IPS-18a (cell line): ENCODE data around the gene DCANP1.

Source experiments
- H3K27ac ChIP-seq: one replicate; pipeline ENCODE4 v1.5.1; 2013; ENCODE audit warnings: low read length
- H3K27me3 ChIP-seq: one replicate; pipeline ENCODE4 v1.6.1; 2013; ENCODE audit warnings: mild to moderate bottlenecking, low read length; ENCODE audit not compliant: control insufficient read depth, insufficient read depth
- H3K36me3 ChIP-seq: one replicate; pipeline ENCODE4 v1.6.1; 2013; ENCODE audit warnings: low read depth, low read length; ENCODE audit not compliant: control insufficient read depth
- H3K4me1 ChIP-seq: one replicate; pipeline ENCODE4 v1.6.1; 2013; ENCODE audit warnings: low read depth, low read length; ENCODE audit not compliant: control insufficient read depth
- H3K4me3 ChIP-seq: one replicate; pipeline ENCODE4 v1.5.1; 2013; ENCODE audit warnings: low read length
- H3K9ac ChIP-seq: one replicate; pipeline ENCODE4 v1.6.1; 2013; ENCODE audit warnings: mild to moderate bottlenecking, low read length, moderate library complexity
- H3K9me3 ChIP-seq: one replicate; pipeline ENCODE4 v1.6.1; 2013; ENCODE audit warnings: low read depth, low read length; ENCODE audit not compliant: control insufficient read depth

DCANP1 gene

DNA sequence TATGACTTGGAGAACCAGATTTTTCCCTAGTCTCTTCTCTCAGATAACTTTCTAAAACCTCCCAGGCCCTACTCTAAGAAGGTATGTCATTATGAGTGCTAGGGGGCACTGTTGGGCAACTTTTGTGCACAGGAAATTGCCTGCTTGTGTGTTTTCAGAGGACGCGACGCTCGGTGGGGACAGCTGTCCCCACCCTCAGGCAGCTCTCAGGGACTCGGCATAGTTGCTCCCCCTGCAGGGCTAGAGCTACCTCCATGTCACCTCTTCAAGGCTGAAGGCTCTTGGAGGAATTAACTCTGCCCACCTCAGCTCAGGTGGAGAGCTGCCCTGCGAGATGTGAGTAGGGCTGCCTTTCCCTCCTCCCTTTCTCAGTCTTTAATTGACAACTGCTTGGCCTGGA is 15.2 kb upstream of the DCANP1 start:
- Histone ChIP-seq H3K36me3 (no peaks in the 10 kb centered on the region), H3K27ac (no peak overlapping the region), H3K27me3 (peaks cover 65% of the 10 kb centered on the region), H3K9ac (no peak overlapping the region), H3K9me3 (no peaks in the 10 kb centered on the region), H3K4me1 (peaks cover 3% of the 10 kb centered on the region), H3K4me3 (no peak overlapping the region)

DNA sequence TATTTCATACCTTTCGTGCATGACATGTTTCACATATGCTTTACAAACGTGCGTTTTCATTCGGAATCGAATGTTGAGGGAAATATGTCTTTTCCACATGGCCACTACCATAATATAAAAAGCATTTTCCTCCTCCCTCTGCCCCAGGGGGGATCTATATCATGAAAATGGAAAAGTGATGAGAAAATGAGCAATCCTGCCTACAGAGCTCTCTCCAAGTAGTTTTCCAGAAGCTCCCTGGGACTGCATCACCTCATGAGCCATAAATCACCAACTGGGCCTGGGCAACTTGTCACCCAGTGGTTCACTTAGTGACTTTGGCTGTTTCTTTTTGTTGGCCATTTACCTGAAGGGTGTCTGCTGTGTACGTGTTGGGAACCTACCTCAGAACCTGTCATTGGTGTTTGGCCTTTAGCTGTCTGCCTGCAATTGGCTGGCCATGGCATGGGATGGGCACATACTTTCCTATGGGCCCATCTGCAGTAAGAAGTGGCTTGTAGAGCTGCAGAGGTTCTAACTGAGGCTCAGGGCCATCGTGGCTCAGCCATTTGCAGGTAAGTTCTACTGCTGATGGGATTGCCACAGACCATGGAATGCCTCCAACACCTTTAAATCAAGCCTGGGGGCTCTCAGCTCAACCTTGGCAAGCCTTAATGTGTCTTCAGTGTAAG is 14.5 kb upstream of the DCANP1 start:
- Histone ChIP-seq H3K9ac (no peak overlapping the region), H3K36me3 (no peaks in the 10 kb centered on the region), H3K27ac (no peak overlapping the region), H3K9me3 (no peaks in the 10 kb centered on the region), H3K4me1 (peaks cover 3% of the 10 kb centered on the region), H3K4me3 (no peak overlapping the region), H3K27me3 (peaks cover 64% of the 10 kb centered on the region)

GRCh38 chr5:135460246-135461033 is 13.3 kb upstream of the DCANP1 start:
- Histone ChIP-seq H3K9me3 (no peaks in the 10 kb centered on the region), H3K9ac (no peak overlapping the region), H3K36me3 (no peaks in the 10 kb centered on the region), H3K27ac (no peak overlapping the region), H3K27me3 (peaks cover 58% of the 10 kb centered on the region), H3K4me3 (no peak overlapping the region), H3K4me1 (no peaks in the 10 kb centered on the region)

- Histone ChIP-seq H3K36me3 (no peaks in the 10 kb centered on the region), H3K9me3 (no peaks in the 10 kb centered on the region), H3K4me3 (no peak overlapping the region), H3K27me3 (peaks cover 43% of the 10 kb centered on the region), H3K9ac (no peak overlapping the region), H3K4me1 (no peaks in the 10 kb centered on the region), H3K27ac (no peak overlapping the region)
These were observed 11.8 kb upstream of the DCANP1 start for GRCh38 chr5:135458921-135459331.

DNA sequence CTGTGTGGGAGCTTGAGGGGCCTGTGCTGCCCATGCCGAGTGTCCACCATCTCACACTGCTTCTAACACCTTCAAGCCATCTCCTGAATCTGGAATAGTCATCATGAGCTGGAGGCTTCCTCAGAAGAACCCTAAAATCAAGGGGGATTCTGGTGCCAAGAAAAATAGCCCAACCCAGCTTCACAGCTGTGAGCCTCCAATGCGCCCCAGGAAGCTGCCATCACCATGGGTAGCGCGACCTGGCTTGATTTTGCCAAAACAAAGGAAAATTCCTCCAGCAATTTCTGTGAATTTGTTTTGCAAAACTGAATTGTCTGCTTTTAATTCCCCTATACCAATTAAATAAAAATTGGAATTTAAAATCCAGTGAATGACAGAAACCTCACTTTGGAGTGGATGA is 11.2 kb upstream of the DCANP1 start:
- Histone ChIP-seq H3K9me3 (no peaks in the 10 kb centered on the region), H3K9ac (no peak overlapping the region), H3K36me3 (no peaks in the 10 kb centered on the region), H3K27ac (no peak overlapping the region), H3K4me3 (no peak overlapping the region), H3K27me3 (peaks cover 38% of the 10 kb centered on the region), H3K4me1 (no peaks in the 10 kb centered on the region)

GRCh38 chr5:135457424-135458071 is 10.4 kb upstream of the DCANP1 start:
- Histone ChIP-seq H3K9me3 (no peaks in the 10 kb centered on the region), H3K4me3 (no peak overlapping the region), H3K36me3 (no peaks in the 10 kb centered on the region), H3K9ac (no peak overlapping the region), H3K27me3 (peaks cover 30% of the 10 kb centered on the region), H3K27ac (no peak overlapping the region), H3K4me1 (no peaks in the 10 kb centered on the region)

DNA sequence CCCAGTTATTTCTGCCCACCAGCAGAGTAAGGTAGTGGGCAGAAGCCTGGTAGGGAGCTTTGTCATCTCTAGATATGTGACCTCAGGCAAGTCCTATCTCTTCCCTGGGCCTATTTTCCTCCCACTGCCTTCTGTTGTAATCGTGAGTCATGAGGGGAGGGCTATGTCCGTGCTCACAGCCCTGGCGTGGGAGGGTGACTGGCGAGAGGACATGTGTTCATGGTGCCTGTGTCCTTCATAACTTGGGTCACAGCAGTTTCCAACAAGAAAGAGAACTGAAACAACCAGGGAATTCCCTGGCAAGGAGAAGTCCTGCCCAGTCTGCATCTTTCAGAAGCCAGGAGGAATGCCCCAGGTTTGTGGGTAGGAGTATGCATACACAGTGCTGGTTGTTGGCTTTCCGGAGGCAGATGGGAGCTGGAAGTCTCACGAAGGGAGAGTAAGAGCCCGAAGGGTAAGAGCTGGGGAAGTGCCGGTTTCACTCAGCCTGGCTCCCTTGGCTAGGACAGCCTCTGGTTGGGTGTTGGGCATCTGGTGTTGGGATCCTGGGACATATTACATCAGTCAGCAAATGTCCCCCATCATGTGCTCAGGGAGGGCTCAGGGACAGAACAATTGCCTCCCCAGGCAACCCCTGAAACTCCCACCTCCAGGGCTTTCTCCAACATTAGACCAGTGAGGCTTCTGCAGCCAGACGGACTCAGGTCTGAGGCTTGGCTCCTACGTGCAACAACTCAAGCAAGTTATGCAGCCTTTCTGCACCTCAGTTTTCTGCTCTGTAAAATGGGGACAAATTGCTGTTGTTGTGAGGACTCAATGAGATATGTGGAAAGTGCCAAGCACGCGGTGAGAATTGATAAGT is 9.3 kb upstream of the DCANP1 start:
- H3K27me3 ChIP-seq = peaks cover 24% of the 10 kb centered on the region
- H3K27ac ChIP-seq = no peak overlapping the region
- no peak overlapping the region for H3K9ac ChIP-seq
- no peak overlapping the region for H3K4me3 ChIP-seq
- no peaks in the 10 kb centered on the region for H3K36me3 ChIP-seq
- H3K9me3 ChIP-seq = no peaks in the 10 kb centered on the region
- H3K4me1 ChIP-seq = no peaks in the 10 kb centered on the region

- H3K4me1 ChIP-seq = no peaks in the 10 kb centered on the region
- H3K4me3 ChIP-seq = no peak overlapping the region
- H3K9me3 ChIP-seq = no peaks in the 10 kb centered on the region
- H3K9ac ChIP-seq = no peak overlapping the region
- no peaks in the 10 kb centered on the region for H3K36me3 ChIP-seq
- no peak overlapping the region for H3K27ac ChIP-seq
- H3K27me3 ChIP-seq = peaks cover 24% of the 10 kb centered on the region
These were observed 8.7 kb upstream of the DCANP1 start for GRCh38 chr5:135455876-135456237.

DNA sequence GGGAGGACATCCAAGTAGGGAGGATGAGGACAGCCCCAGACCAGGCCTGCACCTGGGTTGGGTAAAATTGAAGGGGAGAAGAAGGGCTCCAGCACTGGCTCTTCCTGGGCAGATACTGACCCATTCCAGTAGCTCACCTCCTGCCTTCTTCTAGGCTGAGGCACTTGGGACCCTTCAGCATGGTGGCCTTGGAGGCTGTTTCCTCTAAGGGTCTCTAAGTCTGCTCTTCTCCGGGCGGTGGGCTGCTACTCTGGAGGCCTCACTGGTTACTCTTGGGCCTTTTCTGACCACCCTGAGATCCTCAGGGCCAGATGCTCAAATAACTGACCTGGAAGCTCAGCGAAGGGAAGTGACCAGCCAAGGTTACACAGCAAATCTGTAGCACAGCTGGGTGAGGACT is 7.8 kb upstream of the DCANP1 start:
- Histone ChIP-seq H3K4me3 (no peak overlapping the region), H3K9me3 (no peaks in the 10 kb centered on the region), H3K27me3 (peaks cover 24% of the 10 kb centered on the region), H3K4me1 (no peaks in the 10 kb centered on the region), H3K36me3 (no peaks in the 10 kb centered on the region), H3K27ac (no peak overlapping the region), H3K9ac (no peak overlapping the region)

- Histone ChIP-seq H3K4me3 (no peak overlapping the region), H3K27ac (no peak overlapping the region), H3K27me3 (peaks cover 19% of the 10 kb centered on the region), H3K9me3 (no peaks in the 10 kb centered on the region), H3K9ac (no peak overlapping the region), H3K36me3 (no peaks in the 10 kb centered on the region), H3K4me1 (no peaks in the 10 kb centered on the region)
These were observed 6.5 kb upstream of the DCANP1 start for GRCh38 chr5:135453613-135454012.

DNA sequence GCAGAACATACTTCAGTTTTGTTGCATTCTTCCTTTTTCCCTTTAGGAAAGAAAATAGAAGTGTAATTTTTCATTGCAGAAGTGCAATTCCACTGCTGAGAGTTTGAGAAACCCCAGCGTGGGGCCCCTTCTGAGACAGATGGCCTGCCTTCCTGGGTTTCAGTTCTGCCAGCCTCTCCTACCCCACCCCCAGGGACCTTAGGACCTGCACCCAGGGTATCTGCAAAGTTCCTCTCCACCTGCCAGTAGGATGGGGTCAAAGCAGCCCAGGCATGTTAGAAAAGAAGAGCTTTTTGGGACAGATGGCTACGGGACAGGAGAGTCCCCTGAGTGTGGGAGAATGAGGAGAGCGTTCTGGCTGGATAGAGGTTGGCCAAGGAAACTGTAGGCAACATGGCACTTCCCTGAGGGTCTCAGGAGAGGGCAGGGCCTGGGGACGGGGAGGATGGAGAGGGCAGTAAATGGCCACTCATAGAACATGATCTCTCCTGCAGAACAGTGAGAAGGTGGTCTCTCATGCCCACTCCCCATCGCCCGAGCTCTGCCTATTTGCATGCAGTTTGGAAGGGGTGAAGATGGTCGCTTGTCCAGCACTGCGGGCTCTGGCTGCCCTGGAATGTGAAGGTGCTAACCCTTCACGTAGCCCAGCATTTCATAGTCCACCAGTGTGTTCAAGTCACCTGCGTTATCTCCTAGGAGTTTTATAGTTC is 5.3 kb upstream of the DCANP1 start, which contains the start of gene TIFAB:
TIFAB (minus strand) TSS at position 31 of the 710 bp plus-strand sequence. CDS start 2,412 bp downstream, outside the sequence.
- no peaks in the 10 kb centered on the region for H3K9me3 ChIP-seq
- no peaks in the 10 kb centered on the region for H3K36me3 ChIP-seq
- H3K27ac ChIP-seq = no peak within 1 kb of the TSS
- H3K4me1 ChIP-seq = no peaks in the 10 kb centered on the region
- no peak within 1 kb of the TSS for H3K4me3 ChIP-seq
- H3K27me3 ChIP-seq = peaks cover 18% of the 10 kb centered on the region
- H3K9ac ChIP-seq = no peak within 1 kb of the TSS
